Ramos (cell line): ENCODE measurements around the gene FER.

Source experiments
- in situ Hi-C: fragments of 300-500 bp; cut with MboI; formaldehyde crosslinking; loops from one replicate; pipeline ENCODE4 v1.14.3; 2022; ENCODE audit warnings: low sequenced_read_pairs; ENCODE audit not compliant: unreplicated experiment

Gene FER

DNA sequence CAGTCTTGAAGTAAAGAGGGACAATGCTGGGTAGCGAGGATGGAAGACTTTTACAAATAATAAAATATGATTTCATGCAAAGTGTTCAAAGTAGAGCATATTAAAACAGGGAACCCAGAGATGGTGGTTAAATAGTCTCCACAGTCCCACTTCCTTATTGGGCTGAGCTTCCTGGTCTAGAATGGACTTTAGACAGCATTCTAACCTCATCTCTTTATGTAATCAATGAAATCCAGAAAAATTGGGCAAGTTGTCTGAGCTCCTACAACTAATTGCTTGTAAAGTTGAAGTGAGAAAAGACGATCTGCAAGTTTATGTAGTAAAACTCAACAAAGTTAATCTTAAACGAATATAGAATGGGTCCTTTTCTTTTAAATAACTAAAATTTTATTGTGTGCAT is 333.2 kb downstream of the FER start:
- in situ Hi-C loops: no loop called here

DNA sequence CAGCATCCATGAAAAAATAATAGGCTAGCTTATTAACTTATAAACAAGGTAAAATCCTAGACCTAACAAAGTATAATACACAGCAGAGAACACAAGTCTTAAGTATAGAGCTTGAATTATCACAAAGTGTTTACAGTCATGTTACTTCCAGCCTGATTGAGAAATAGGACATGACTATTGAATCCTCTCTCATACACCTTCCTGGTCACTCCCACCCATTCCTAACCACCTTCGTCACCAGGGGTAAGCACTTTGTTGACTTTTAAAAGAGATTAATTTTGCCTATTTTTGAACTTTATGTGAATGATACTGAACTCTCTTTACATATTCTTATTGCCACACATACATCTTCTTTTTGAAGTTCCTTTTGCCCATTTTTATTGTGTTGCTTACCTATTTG is 336.2 kb downstream of the FER start:
- in situ Hi-C loops: no loop called here

DNA sequence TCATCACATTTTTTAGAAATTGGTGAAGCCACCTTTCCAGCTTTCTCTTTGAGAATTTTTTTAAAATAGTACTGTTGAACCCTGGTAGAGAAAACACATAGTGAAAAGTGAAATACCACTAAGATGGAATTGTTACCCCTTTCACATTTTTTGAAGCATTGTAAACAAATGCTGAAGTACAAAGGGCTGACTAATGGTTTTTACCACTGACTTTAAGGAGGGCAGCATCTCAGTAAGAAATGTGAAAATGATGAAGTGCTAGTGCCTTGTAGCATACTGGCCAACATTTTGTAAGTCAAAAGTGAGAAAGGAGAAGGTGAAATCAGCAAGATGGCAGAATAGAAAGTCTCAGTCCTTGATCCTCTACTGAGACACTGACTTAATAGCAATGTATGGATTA is 341.5 kb downstream of the FER start:
- in situ Hi-C loops: no loop called here

DNA sequence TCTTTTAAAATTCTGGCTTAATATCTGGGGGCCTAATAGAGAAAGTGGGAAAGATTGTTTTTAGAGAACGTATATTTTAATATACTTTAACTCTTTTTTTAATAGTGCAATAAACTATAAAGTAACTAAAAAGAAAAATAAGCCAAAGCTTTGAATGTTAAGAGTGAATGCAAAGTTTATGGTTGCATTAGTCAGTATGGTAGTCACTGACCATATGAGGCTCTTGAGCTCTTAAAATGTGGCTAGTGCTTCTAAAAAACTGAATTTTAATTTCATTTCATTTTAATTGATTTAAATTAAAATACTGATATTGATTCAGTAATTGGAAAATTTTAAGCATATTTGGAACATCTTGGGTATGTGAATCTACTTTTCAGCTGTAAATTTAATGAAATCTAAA is 351.4 kb downstream of the FER start:
- in situ Hi-C loops: no loop called here

DNA sequence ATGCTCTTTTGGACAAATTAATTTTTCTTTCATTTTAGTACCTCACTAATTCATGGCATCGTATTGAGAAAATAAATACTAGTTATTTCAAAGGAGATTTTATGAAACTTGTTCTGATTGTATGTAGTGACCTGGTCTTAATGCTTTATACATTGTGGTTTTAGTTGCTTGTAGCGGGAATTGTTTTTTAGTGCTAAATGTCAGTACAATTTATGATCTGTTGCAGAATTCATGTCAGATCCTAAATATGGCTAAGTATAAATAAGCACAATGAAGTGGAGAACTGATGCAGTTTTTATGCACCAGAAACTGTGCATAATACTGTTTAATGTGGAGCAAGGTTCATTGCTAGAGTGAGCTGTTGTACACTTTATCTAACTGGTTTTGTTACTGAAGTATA is 353.3 kb downstream of the FER start:
- in situ Hi-C loops: no loop called here

DNA sequence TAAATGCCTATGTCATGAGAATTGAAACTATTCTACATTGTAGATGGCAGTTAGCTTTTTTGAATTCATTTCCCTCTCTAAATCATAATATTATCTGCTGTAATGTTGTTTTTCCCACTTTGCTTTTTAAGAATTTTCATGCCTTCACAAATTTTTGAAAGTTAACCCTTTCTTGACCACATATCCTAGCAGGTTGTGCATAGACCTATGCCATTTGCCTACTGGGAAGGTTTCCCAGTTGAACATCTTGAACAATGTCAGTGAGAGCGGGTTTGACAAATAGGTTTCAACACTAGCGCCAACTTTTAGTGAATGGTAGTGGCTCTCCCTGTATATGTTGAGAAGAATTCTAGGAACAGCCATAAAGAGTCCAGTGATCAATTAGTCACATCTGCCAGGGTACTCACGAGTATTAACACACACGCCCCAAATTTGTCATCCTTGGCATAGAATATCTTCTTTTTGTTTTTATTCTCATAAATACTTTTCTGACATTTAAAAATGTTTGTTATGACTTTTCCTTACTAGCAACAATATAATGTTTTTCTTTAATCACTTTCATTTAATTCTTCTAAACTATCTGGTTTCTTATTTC is 354.5 kb downstream of the FER start:
- in situ Hi-C loops: no loop called here

DNA sequence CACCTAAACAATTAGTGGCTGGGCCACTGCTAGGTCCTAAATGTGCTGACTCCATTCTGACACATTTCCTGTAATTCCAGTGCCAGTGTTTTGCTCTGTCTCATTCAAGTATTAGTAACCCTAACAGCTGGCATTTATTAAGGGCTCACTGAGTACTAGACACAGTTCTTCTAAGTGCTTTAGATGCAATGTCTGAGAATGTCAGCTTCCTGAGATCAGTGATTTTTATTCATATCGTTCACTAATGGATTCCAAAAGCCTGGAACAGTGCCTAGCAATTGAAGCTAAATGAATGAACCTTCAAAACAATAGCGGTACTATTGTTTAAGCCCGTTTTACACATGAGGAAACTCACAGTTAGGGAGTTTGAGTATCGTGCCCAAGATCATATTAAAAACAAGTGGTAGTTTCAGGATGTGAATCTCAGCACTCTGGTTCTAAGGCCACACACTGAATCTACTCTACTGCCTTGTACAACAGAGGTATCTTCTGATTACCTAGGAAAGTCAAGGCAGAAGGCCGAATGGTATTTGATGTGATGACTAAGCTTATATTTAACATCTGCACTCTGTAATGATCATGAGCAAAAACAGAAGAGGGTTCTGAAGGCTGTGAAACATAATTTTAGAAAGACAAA is 358.1 kb downstream of the FER start:
- in situ Hi-C loops: no loop called here

DNA sequence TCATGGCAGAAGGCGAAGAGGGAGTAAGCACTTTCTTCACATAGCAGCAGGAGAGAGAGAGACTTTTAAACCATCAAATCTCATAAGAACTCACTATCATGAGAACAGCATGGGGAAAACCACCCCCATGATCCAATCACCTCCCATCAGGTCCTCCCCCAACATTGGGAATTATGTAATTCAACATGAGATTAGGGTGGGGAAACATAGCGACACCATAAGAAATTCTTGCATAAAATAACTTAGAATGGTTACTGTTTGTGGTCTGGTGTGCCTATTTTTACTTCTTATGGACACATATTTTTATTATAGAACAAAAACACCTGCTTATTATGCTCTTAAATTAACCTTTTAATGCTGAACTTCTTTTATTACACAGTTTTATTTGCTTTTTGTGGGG is 364.0 kb downstream of the FER start:
- in situ Hi-C loops: no loop called here

DNA sequence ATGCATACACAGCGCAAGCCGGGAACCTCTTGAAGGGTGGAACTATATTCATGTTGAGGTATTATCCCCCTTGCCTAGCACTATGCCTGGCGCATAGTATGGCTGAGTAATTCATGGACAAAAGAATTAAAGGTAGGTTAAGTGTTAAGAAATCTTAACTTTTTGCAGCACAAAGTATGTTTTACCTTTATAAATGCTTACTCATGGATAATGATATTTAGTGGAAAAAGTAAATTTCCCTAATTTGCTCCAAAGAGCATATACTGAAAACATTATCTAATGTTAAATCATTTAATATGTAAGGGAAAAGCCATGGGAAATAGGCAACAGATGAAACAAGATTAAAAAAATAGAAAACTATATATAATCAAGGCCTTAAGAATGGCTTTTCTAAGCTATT is 365.9 kb downstream of the FER start:
- in situ Hi-C loops: no loop called here

DNA sequence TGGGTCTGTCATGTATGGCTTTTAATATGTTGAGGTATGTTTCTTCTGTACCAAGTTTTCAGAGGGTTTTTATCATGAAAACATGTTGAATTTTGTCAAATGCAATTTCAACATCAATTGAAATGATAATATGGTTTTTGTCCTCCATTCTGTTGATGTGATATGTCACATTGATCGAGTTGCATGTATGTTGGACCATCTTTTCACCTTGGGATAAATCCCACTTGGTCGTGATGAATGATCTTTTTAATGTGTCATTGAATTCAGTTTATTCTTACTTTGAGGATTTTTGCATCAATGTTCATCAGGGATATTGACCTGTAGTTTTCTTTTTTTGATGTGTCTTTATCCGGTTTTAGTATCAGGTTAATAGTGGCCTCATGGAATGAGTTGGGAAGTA is 373.5 kb downstream of the FER start:
- in situ Hi-C loops: no loop called here

DNA sequence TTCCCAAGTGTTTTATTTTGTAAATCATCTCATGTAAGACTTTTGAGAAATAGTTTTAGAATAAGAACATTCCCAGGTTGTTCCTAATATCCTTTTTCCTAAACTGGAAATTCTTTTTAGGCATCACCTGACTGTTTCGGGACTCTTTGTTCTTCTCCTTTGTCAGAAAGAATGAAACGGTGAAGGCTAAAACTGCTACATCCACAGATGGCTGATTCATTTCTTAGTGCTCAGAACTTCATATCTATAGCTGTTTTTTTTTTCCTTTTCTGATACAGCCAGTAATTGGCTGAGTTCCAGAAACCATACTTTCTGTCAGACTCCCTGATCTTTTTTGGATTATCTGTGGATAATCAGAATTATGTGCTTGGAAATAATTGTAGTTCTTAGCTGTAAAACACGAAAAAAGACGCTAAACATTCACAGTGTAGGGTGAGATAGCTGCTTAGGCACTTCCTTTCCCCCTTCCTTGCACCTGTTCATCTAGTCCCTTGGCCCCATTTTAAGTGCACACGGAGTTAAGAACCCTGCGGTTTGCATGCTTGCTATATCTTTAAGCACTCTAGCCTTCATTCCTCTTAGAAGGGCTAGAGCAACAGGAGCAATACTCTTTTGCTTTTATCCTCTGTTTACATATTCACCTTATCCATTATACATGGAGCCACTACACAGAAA is 378.2 kb downstream of the FER start:
- in situ Hi-C loops: no loop called here

DNA sequence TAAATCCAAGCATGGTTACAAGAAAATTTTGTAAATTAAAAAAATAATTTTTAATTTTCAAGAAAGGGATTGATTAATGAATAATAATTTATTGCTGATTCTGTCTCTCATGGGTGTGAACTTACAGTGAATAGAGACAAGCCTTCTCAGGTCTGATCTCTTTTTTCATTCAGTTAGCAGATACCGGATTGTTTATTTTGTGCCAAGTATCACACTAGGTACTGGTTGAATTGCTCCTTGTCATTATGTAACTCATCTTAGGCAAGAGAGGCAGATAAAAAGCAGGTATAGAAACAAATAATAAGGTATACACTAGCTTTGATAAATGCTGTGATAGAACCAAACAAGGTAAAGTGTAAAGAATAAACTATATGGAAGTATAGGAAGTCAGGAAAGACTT is 378.8 kb downstream of the FER start:
- in situ Hi-C loops: no loop called here

DNA sequence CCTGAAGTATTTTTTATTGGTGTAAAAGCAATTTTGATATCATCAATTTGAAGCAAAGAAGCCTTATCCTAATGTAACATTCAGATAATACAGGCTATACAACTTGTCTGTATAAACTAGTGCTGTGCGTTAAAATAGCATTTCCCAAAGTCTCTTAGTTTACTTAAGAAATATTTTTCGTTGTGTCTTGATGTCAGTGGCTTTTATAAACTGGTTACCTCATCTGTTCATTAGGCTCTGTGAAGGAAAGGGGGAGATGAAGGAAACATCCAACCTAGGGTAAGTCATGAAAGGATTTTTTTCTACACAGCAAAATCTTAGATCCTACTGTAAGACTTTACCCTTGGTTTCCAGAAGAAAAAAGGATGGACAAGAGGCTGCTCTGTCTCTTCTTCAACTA is 389.2 kb downstream of the FER start:
- in situ Hi-C loops: no loop called here

DNA sequence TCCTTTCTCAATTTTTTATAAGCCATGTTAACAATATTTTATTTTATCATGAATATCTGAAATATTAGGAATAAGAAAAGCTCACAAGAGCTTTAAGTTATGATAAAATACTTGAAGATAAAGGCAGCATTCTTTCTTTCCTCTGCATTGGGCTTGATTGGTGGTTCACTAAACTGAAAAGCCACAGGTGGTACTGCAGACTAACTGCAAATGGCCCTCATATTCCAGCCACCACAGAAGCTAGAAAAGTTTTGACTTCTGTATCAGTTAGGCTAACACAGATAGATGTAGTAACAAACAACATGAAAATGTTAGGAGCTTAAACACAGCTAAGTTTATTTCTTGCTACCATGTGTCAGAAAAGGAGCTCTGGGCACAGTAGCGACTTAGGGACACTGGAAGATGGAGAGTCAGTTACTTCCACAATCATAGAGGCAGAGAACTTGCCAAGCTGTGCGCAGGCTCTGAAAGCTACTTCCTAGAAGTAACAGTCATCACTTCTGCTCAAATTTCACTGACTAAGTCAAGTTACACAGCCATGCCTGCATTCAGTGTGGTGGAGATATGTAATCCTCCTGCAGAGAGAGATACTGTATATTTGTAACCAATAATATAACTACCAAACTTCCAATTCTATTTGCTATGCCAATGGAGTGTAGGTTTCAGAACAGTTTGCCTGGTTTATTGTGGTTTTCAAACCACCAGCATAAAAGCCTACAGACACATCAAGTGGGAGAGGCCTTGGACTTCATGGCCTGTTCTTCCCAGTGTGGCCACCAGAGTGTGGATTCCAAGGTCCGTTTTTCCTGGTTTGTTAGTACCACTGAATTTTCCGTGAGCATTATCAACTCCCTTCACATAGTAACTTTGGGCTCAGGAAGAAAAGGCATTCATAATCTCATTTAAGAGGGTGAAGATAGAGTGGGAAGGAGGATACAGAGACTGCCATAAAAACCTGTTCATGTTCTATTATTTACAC is 393.8 kb downstream of the FER start:
- in situ Hi-C loops: no loop called here

DNA sequence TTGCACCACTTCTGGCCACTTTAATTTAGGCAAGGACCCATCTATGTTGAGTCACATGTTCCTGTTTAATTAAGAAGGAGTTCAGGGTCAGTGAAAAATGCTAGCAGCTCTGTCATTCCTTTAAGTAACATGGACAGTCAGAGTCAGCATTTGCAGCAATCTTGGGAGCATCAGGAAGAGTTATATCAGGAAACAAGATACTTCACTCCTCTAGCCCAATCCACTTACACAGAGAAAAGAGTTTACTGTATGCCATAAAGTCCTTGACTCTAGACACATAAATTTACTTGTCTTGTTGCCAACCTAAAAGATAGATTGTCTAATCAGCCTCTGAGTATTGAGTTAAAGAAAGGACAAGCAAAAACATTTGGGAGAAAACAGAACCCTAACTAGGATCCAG is 395.3 kb downstream of the FER start:
- in situ Hi-C loops: no loop called here

DNA sequence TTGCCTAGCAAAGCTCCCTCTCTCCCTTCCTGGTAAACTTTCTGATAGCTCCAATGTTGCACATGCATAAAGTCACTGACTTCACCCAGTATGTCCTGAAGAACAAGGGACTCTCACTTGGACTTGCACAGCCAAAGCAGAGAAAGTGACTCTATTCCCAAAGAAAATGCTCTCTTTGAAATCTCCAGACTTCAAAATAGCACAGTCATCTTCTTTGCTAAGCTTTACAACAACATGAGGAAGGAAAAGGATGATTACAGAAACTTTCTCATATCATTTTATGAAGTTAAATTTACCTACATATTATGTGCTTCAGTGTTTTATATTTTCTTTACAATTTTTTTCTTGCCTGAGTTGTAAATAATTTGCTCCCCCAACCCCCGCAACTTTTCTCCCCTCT is 397.4 kb downstream of the FER start:
- in situ Hi-C loops: no loop called here

DNA sequence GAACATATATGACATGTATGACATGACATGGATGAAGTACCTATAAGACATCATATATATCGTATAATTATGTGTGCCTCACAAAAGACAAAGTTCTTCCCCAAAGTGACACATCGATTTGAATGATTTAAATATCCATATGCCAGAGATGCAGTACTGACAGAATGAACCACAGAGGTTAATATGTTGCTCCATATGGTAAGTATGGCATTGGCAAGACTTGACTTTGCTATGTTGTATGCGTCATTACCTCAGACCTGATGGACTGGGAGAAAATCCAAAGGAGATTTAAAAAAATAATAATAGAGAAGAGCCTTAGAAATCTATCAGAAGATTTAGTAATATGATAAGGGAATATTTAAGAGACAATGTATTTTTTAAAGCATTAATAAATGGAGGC is 398.9 kb downstream of the FER start:
- in situ Hi-C loops: no loop called here

DNA sequence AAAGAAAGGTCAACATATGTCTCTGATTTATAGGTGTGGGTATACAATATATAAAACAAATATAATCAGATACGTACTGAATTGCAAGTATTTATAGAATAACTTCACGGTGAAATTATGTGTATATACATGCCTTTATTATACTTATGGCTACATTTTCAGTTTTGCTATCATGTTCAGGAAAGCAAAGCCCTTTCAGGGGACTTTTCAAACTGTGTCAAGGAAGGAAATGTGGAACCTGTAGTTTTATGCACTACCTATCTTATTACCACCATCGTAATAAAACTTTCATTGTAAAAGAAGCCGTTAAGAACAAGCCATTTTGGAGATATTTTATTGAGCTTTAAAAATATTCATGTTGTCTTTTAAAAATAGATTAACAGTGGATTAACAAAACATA is 404.9 kb downstream of the FER start:
- in situ Hi-C loops: no loop called here

DNA sequence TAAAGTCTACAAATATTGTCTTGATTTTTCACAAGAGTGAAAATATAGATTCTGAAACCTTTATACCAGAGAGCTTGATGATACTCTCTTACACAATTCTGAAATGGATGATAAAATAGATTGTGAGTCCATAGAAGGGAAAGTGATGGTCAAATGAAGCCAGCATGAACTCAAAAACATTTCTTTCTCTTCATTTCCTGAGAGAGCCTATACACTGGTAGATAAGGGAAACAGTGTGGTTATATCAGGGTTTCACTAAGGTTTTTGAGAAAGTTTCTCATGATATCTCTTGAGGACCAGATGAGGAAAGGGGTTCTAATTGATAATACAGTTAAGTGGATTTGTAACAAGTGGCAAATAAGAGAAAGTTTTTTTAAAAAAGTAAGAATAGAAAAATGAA is 407.9 kb downstream of the FER start:
- in situ Hi-C loops: no loop called here

DNA sequence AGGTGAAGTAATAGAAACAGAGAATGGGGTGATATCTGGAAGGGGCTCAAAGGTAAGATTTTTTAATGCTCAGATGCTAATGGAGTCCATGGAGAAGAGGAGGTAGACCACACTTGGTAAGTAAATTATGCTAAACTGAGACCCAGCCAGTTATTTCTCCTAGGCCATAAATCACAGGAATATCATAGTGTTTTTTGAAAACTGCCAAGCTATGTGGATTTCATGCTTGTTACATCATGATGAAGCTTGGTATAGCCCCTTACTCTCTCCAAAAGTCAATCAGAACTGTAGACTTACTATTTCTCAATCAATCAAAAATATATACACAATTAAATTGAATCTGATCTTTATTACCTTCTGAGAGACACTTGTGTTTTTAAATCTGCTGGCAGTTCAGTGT is 409.2 kb downstream of the FER start:
- in situ Hi-C loops: no loop called here

DNA sequence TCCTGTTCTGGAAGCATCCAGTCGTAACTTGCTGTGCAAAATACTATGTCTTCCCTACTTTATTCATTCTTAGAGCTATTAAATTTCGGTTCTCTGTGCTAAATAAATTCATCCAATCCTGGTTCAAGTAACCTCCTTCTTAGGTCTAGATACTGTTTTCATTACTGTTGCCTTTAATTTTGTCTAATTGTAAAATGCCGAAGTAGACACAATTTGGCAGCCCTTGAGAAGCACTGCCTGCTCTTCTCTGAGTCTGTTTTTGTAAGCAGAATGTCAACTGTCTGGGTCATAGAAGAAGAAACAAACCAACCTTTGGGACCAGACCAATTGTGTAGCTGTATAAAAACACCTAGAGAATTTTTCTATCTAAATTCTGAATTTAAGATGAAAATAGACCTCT is 412.8 kb downstream of the FER start:
- in situ Hi-C loops: no loop called here
